NT2/D1 (cell line): ENCODE measurements around the gene CEBPE.

Experiments used
- SUZ12 ChIP-seq: IDR thresholded peaks from 2 replicates; pipeline ENCODE4 v1.6.1; 2011; ENCODE audit not compliant: insufficient read length, insufficient read depth; ENCODE audit errors: extremely low read depth
- YY1 ChIP-seq: IDR thresholded peaks from 2 replicates; pipeline ENCODE4 v1.6.1; 2011; ENCODE audit not compliant: insufficient read length, insufficient read depth

GRCh38 chr14:23145794-23146350 is 26.8 kb upstream of the CEBPE start:
- no peak for TF ChIP-seq YY1
- no peak for TF ChIP-seq SUZ12
